Neuronal stem cell (in vitro differentiated cells): ENCODE results near the gene DIO3.
"Not testable (repeated sequence)": the region's sequence is repeated elsewhere in the genome, so short reads cannot be mapped to it uniquely, and the experiment has no call there.

ENCODE experiments used
- DNase-seq: peaks from one replicate; pipeline ENCODE4 v3.0.0-alpha.2; 2013; ENCODE audit warnings: low spot score
- H2AFZ ChIP-seq: one replicate; pipeline ENCODE4 v1.6.1; 2013; ENCODE audit warnings: mild to moderate bottlenecking, low read length, inconsistent platforms
- H2AK5ac ChIP-seq: 2 replicates; pipeline ENCODE4 v1.6.1; 2013; ENCODE audit warnings: low read depth, mild to moderate bottlenecking, inconsistent platforms, low read length, moderate library complexity, mixed read lengths
- H2BK120ac ChIP-seq: 2 replicates; pipeline ENCODE4 v1.6.1; 2013; ENCODE audit warnings: low read depth, mild to moderate bottlenecking, inconsistent platforms, low read length, moderate library complexity, mixed read lengths
- H2BK12ac ChIP-seq: one replicate; pipeline ENCODE4 v1.6.1; 2013; ENCODE audit warnings: low read length, inconsistent platforms
- H2BK15ac ChIP-seq: 2 replicates; pipeline ENCODE4 v1.6.1; 2013; ENCODE audit warnings: mild to moderate bottlenecking, low read length, inconsistent platforms, mixed read lengths
- H2BK5ac ChIP-seq: one replicate; pipeline ENCODE4 v1.6.1; 2013; ENCODE audit warnings: inconsistent platforms, mild to moderate bottlenecking, low read length, moderate library complexity
- H3K14ac ChIP-seq: one replicate; pipeline ENCODE4 v1.6.1; 2013; ENCODE audit warnings: low read length, inconsistent platforms
- H3K18ac ChIP-seq: 2 replicates; pipeline ENCODE4 v1.6.1; 2013; ENCODE audit warnings: low read length, inconsistent platforms
- H3K23ac ChIP-seq: 2 replicates; pipeline ENCODE4 v1.6.1; 2013; ENCODE audit warnings: low read depth, mild to moderate bottlenecking, mixed read lengths, low read length, inconsistent platforms; ENCODE audit not compliant: poor library complexity
- H3K27ac ChIP-seq: replicated peaks from 3 replicates; pipeline ENCODE4 v1.5.1; 2013; ENCODE audit warnings: low read length, inconsistent platforms
- H3K27me3 ChIP-seq, 3 experiments: 2 replicates each; pipeline ENCODE4 v1.6.1; 2013; ENCODE audit warnings: low read length in 3 of 3, mild to moderate bottlenecking in 2 of 3, inconsistent platforms in 1 of 3, low read depth in 1 of 3, mixed read lengths in 1 of 3, moderate library complexity in 1 of 3; ENCODE audit not compliant: control insufficient read depth in 3 of 3, insufficient read depth in 3 of 3
- H3K36me3 ChIP-seq, 2 donors: replicated peaks in 1 of 2; 2 replicates each; pipeline ENCODE4 v1.6.1; 2013; ENCODE audit warnings: low read length in 2 of 2; ENCODE audit not compliant: control insufficient read depth in 2 of 2, insufficient read depth in 2 of 2
- H3K4ac ChIP-seq: 2 replicates; pipeline ENCODE4 v1.6.1; 2013; ENCODE audit warnings: inconsistent platforms, mild to moderate bottlenecking, low read length, moderate library complexity
- H3K4me1 ChIP-seq, 2 donors: 1 replicate in 1 of 2; 2 replicates in 1 of 2; pipeline ENCODE4 v1.6.1; 2013; ENCODE audit warnings: low read length in 2 of 2, low read depth in 1 of 2; ENCODE audit not compliant: control insufficient read depth in 2 of 2, insufficient read depth in 1 of 2
- H3K4me2 ChIP-seq: one replicate; pipeline ENCODE4 v1.6.1; 2013; ENCODE audit warnings: mild to moderate bottlenecking, low read length, inconsistent platforms; ENCODE audit not compliant: insufficient read depth, poor library complexity, severe bottlenecking
- H3K4me3 ChIP-seq, 2 donors: 2 replicates each; pipeline ENCODE4 v1.5.1; 2013; ENCODE audit warnings: low read length in 2 of 2, mild to moderate bottlenecking in 2 of 2, inconsistent platforms in 1 of 2, moderate library complexity in 1 of 2
- H3K79me1 ChIP-seq: one replicate; pipeline ENCODE4 v1.6.1; 2013; ENCODE audit warnings: low read depth, mild to moderate bottlenecking, inconsistent platforms, low read length, moderate library complexity
- H3K9ac ChIP-seq: one replicate; pipeline ENCODE4 v1.6.1; 2013; ENCODE audit warnings: mild to moderate bottlenecking, low read depth, low read length, inconsistent platforms; ENCODE audit not compliant: poor library complexity
- H3K9me3 ChIP-seq, 2 donors: replicated peaks in 1 of 2; 2 replicates each; pipeline versions ENCODE3 to v1.6.1; 2013; ENCODE audit warnings: low read length in 2 of 2, mild to moderate bottlenecking in 2 of 2, inconsistent platforms in 1 of 2, low read depth in 1 of 2, mixed read lengths in 1 of 2, moderate library complexity in 1 of 2; ENCODE audit not compliant: control insufficient read depth in 2 of 2, insufficient read depth in 1 of 2
- H4K8ac ChIP-seq: one replicate; pipeline ENCODE4 v1.6.1; 2013; ENCODE audit warnings: low read depth, mild to moderate bottlenecking, inconsistent platforms, low read length, moderate library complexity
- H4K91ac ChIP-seq: one replicate; pipeline ENCODE4 v1.6.1; 2013; ENCODE audit warnings: low read length, low read depth, mild to moderate bottlenecking, inconsistent platforms; ENCODE audit not compliant: poor library complexity
- WGBS, 2 donors: extraction: QIAGEN DNeasy Blood & Tissue Kit; methylation state at CpG; one replicate each; pipeline ENCODE4 v1.1.7; 2013; ENCODE audit warnings: missing lambda C conversion rate in 2 of 2, mixed read lengths in 1 of 2; ENCODE audit not compliant: insufficient read length in 2 of 2, insufficient replicate concordance in 1 of 2; ENCODE audit errors: extremely low coverage in 2 of 2; 5-methylcytosine and 5-hydroxymethylcytosine counted together

DIO3 gene

DNA sequence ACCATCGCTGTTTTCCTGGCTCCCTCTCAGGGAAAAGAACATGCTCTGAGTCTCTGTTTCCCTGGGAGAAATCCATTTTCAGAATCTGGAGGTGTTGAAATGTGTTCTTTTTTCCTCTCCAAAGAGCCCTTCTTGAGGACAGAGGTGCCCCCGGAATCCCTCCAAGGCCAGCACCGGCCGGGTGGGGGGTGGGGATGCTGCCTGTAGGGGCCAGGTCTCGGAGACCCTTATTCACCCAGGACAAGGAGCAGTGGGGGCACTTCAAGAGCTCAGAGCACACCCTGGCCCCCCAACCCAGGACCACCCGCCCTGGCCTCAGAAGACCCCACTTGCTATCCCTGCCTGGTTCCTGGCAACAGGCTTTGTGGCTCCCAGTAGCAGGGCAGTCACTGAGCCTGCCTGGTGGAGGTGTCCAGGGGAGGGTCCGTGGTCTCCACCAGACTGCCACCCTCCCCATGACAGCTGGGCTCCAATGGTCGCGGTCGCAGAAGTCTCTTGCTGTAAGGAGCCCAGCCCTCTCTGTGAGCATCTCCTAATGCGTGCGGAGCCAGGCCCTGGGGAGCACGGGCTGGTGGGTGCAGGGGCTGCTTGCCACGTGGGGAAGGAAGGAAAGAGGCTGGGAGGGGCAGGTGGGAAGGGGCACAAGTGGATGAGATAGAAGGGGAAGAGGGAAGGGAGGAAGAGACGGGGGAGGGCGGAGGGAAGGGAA is 13.2 kb upstream of the DIO3 start:
- DNase-seq: no peak
- Histone ChIP-seq H3K27me3 (no peaks in the 10 kb centered on the region), H2AFZ (no peak overlapping the region), H2BK15ac (peak overlapping the region; percentile 32), H3K23ac (no peak overlapping the region), H3K9ac (no peak overlapping the region), H3K4ac (no peak overlapping the region), H2BK12ac (no peak overlapping the region), H3K14ac (peak overlapping the region; percentile 9), H4K91ac (peak overlapping the region; percentile 38), H3K27ac (no peak overlapping the region), H3K18ac (peak overlapping the region; percentile 49), H3K9me3 (peaks cover 0 to 4% of the 10 kb centered on the region in 2 donors), H3K4me2 (no peak overlapping the region), H2AK5ac (peak overlapping the region; percentile 86), H3K36me3 (no peaks in the 10 kb centered on the region), H3K79me1 (no peaks in the 10 kb centered on the region), H3K4me3 (no peak overlapping the region), H2BK120ac (no peak overlapping the region), H4K8ac (no peak overlapping the region), H2BK5ac (no peak overlapping the region), H3K4me1 (no peaks in the 10 kb centered on the region)
- no CpG with 5 or more reads among the region's 16 CpGs for WGBS, 2 donors

DNA sequence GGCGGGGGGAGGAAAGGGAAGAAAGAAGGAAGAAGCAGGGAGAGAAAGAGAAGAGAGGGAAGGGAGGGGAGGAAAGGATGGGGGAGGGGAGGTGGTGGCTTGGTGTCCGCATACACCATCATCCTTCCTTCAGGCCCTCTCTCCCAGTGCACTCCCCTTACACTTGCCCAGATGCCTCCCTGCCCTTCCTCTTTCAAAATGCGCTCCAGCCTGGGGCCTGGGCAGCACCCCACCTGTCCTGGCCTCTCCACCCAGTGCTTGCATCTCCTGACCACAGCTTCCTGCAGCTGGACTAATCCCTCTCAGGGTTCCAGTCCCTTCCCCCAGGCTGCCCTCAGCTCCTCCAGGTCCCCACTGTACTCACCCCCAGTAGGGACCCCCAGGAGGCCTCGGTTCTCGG is 12.6 kb upstream of the DIO3 start:
- Histone ChIP-seq H3K4me2 (no peak overlapping the region), H3K27ac (no peak overlapping the region), H2BK5ac (no peak overlapping the region), H3K4me1 (no peaks in the 10 kb centered on the region), H3K14ac (no peak overlapping the region), H2AK5ac (peak overlapping the region; percentile 51), H3K9me3 (peaks cover 0 to 3% of the 10 kb centered on the region in 2 donors), H3K18ac (peak overlapping the region; percentile 60), H3K23ac (no peak overlapping the region), H3K4ac (no peak overlapping the region), H3K36me3 (no peaks in the 10 kb centered on the region), H2BK15ac (peak overlapping the region; percentile 52), H4K8ac (no peak overlapping the region), H2BK12ac (no peak overlapping the region), H3K9ac (no peak overlapping the region), H3K27me3 (no peaks in the 10 kb centered on the region), H3K4me3 (no peak overlapping the region), H3K79me1 (no peaks in the 10 kb centered on the region), H2BK120ac (no peak overlapping the region), H2AFZ (no peak overlapping the region), H4K91ac (no peak overlapping the region)
- whole genome bisulfite sequencing, 2 donors: no CpG with 5 or more reads among the region's 5 CpGs
- no peak for DNase-seq

DNA sequence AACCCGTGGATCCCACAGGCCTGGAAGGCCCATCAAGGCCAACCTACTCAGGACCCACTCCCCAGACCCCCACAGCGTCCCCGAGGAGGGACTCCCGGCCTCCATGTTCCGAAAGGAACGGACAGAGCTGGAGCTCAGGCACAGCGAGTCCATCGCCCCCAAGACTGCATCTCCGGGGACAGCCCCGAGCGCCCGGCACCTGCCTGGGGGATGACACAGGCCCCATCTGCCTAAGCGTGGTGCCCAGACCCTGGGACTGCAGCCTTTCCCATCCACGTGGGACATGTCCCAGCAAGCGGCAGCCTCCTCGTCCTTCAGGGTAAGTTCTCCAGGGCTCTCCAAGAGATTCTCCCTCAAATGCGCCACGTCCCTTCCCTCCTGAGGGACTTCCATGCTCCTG is 12.1 kb upstream of the DIO3 start:
- H3K79me1 ChIP-seq: no peaks in the 10 kb centered on the region
- no peaks in the 10 kb centered on the region for H3K4me1 ChIP-seq
- H2AK5ac ChIP-seq: peak overlapping the region; percentile 51
- H3K23ac ChIP-seq: no peak overlapping the region
- H2BK120ac ChIP-seq: no peak overlapping the region
- no peak overlapping the region for H3K4me2 ChIP-seq
- peak overlapping the region; percentile 15 for H3K18ac ChIP-seq
- no peaks in the 10 kb centered on the region for H3K27me3 ChIP-seq
- no peak overlapping the region for H2BK12ac ChIP-seq
- no peak overlapping the region for H3K14ac ChIP-seq
- H3K9me3 ChIP-seq: no peaks in the 10 kb centered on the region
- WGBS, 2 donors: no CpG with 5 or more reads among the region's 18 CpGs
- H2BK15ac ChIP-seq: peak overlapping the region; percentile 52
- no peak overlapping the region for H4K91ac ChIP-seq
- H3K4me3 ChIP-seq: no peak overlapping the region
- no peak overlapping the region for H3K4ac ChIP-seq
- H3K9ac ChIP-seq: no peak overlapping the region
- H3K36me3 ChIP-seq: no peaks in the 10 kb centered on the region
- no peak overlapping the region for H2BK5ac ChIP-seq
- no peak overlapping the region for H3K27ac ChIP-seq
- H4K8ac ChIP-seq: no peak overlapping the region
- DNase-seq: no peak
- H2AFZ ChIP-seq: no peak overlapping the region

- H2BK5ac ChIP-seq, H4K8ac ChIP-seq, H3K79me1 ChIP-seq, H3K4me2 ChIP-seq, H3K18ac ChIP-seq, DNase-seq, H3K23ac ChIP-seq, H3K4me1 ChIP-seq, H2BK15ac ChIP-seq, H3K9ac ChIP-seq, H3K4me3 ChIP-seq, H3K27ac ChIP-seq, H2BK120ac ChIP-seq, H2AFZ ChIP-seq, H3K36me3 ChIP-seq, H3K14ac ChIP-seq, H2BK12ac ChIP-seq, H3K9me3 ChIP-seq, H2AK5ac ChIP-seq, H3K27me3 ChIP-seq, H3K4ac ChIP-seq: not testable (repeated sequence)
- peak overlapping the region; percentile 30 for H4K91ac ChIP-seq
- no CpG with 5 or more reads among the region's 5 CpGs for WGBS, 2 donors
Observed at GRCh38 chr14:101550202-101550912, 10.9 kb upstream of the DIO3 start.
